Activated T-helper 1 cell treated with Interleukin-2 at 50 U/mL for 16 hours (primary cell): ENCODE data around the gene HIGD1B.

Experiments used
- DNase-seq: peaks from one replicate; pipeline ENCODE4 v3.0.0-alpha.2; 2020; ENCODE audit warnings: low read depth

HIGD1B gene

DNA sequence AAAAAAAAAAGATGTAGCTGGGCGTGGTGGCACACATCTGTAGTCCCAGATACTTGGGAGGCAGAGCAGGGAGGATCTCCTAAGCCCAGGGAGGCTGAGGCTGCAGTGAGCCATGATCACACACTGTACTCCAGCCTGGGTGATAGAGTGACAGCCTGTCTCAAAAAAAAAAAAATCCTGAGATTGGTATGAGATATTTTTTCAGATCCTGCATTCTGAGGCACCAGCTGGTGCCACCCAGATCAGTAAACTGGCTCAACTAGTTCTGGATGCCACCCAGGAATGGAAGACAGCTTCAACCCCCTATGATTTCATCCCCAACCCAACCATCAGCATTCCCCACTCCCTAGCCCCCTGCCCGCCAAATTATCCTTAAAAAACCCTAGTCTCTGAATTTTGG lies 10.5 kb upstream of the HIGD1B start:
- no peak for DNase-seq

DNA sequence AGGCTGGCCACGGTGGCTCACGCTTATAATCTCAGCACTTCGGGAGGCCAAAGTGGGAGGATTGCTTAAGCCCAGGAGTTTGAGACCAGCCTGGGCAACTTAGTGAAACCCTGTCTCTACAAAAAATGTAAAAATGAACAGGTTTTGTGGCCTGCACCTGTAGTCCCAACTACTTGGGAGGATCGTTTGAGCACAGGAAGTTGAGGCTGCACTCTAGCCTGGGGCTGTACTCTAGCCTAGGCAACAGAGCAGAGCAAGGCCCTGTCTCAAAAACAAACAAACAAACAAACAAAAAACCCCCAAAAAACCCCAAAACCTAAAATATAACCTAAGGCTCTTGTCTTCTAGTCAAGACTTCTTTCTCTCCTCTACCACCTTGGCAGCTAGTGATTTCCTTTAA lies 7.4 kb upstream of the HIGD1B start:
- DNase-seq = no peak

DNA sequence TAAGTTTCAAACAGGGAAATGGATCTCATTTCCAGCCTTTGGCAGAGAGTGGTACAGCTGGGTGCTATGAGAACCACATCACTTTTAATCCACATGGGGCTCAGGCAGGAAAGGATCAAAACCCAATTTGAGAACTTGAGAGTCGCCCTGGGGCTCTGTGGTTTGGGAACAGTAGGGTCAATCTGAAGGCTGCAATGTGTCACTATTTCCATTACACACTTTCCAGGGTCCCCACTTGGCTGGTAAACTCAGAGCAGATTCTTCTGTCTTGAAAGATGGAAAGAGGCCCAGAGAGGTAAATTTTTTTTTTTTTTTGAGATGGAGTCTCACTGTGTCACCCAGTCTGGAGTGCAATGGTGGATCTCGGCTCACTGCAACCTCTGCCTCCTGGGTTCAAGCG lies 6.7 kb upstream of the HIGD1B start:
- DNase-seq = no peak

DNA sequence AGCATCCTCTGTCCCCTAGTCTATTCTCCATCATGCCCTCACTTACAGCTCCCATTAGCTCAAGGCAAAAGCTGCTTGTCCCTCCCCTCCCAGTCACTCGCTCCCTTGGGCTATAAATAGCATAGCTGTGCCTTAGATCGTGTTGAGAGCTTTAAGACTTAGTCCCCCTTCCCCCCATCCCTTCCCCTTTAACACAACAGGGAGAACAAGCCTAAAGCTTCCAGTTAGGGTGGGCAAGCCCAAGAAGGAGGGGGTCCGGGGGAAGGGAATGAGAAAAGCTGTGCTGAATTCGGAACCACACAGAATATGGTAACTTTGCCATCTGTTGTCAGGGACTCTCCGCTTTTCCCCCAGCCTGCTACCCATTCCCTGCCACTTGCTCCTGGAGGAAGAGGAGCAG lies 4.9 kb upstream of the HIGD1B start:
- DNase-seq = no peak

DNA sequence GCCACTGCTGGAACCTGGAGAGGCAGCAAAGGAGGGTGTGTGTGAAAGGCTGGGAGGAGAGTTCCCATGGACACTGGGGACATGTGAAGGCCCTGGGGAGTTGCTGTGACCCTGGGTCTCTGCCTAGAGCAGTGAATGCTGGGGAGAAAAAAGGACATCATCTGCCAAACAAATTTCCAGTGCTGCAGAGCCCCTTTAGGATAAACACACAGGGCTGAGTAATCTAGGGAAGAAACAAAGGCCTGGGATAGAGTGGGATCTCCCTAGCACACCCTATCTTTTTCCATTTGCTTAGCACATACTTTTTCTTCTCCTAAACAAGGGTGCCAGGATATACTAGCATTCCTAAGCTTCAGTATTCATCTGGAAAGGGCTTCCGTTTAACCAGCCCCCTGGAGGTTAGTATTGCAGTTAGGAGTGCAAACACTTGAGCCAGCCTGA lies 3.3 kb upstream of the HIGD1B start:
- no peak for DNase-seq

DNA sequence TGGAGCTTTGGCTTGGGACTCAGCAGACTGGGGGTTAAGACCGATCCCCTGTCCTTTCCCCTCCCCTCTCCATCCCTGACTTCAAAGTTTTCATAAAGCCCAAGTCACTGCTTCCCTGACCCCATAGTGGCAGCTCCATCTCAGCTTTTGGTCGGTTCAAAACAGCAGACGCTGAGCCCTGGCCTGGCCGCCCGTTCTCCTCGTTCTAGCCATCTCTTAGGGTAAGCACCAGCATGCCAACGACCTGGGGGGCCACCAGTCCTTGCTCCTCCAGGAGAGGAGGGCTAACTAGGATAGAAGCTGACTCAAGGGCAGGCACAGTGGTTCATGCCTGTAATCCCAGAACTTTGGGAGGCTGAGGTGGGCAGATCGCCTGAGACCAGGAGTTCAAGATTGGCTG lies 1.5 kb upstream of the HIGD1B start:
- no peak for DNase-seq

DNA sequence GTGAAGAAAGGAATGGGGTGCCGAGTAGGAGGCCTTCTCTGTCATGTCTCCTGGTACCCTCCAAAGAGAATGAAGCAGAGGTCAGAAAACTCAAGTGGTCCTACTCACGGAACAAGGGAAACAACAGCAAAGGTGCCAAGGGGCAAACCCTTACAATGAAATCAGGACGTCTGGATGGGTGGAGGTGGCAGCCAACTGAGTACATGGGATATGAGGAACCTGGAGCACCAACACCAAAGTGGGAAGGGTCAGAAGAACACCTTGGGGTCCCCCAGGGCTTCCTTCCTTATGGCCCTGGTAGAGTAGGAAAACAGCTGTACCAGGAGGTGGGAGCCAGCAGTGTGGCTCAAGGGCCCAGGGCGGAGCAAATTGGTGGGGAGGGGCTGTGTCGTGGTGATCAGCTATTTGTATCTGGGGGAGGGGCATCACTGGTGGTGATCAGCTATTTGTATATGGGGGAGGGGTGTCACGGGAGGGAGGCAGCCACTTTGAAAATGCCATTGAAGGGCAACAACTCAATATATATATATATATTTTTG lies 643 bp downstream of the HIGD1B start:
- DNase-seq = no peak

- no peak for DNase-seq
Observed at GRCh38 chr17:44848961-44849489, 1.3 kb downstream of the HIGD1B start.

DNA sequence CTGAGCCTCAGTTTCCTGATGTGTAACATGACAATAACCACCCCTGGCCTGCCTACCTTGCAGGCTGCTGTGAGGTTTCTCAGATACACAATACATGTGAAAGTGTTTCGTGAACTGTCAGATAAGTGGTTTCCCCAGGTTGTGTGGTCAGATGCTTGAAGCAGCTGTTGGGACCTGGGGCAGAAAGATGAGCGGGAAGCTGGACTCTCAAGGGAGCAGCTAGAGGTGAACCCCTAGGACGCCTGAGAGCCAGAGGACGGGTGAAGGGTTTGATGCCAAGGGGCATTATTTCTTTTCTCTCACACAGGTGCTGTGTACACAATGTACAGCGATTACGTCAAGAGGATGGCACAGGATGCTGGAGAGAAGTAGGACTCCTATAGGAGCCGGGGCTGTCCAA lies 2.3 kb downstream of the HIGD1B start:
- no peak for DNase-seq

DNA sequence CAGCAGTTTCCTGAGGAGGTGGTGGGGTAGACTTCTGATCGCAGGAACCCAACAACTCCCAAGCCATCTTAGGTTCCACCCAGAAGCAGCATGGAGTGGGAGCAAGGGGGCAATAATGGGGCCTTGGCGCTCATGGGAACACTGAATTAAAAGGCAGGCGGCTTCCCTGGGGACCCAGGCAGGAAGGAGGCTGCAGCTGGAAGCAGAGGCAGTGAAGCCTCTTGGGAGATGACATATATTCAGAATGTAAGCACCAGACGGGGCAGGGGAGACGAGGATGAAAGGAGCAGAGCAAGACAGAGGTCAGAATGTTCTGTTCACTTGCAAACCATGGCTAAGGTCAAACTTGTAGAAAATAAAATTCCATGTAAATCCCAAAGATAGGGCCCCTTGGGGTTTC lies 2.9 kb downstream of the HIGD1B start:
- no peak for DNase-seq

DNA sequence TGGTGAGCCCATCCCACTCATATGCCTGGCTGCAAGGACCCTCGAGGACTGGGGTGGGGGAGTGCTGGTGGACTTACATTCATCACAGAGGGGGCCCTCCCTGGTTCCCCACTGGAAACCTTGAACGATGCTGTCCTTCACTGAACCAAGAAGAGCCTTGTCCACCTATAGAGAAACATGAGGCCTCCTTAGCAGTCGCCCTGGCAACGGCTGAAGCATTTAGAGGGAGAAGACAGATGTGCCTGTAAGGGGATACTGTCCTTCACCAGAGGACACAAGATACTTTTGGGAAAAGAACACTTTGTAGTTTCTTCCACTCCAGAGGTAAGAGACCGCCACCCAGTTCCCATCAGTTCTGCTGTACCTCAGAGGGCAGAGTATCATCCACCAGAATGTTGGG lies 6.5 kb downstream of the HIGD1B start:
- DNase-seq = no peak

DNA sequence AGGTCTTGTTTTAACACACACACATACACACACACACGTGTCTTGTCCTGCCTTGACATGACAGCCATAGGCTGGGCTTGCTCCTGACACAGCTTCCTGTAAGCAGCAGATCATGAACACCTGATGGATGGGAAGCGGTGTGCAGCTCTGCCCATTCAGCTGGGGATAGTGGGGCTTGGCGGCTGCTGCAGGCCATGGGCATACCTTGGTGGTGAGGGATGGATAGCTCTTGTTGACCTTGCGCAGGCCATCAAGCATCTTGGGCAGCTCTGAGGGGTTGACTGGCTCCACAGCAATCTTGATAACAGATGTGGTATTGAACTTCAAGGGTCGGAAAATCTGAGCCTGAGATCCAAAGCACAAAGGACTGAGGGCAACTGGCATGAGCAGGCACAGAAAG lies 12.0 kb downstream of the HIGD1B start:
- DNase-seq = no peak

- no peak for DNase-seq
Observed at GRCh38 chr17:44862278-44862914, 14.7 kb downstream of the HIGD1B start.

- DNase-seq = no peak
Observed at GRCh38 chr17:44863061-44863918, 15.6 kb downstream of the HIGD1B start.

DNA sequence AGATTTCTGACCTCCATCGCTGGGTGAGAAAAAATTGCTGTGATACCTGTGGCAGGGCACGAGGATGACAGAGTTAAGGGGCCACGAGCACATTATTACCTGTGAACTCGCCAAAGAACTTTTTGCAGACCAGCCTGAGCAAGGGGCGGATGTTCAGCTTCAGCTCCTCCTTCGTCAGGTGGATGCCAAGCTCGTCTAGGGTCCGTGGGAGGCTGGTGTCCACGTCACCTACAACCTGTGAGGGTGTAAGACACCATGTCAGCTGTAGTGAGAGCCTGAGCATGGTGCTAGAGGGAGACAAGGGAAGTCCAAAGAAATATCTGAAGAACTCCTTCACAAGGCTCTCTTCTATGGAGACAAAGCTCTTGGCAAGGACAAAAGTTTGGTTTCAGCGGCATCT lies 17.1 kb downstream of the HIGD1B start:
- no peak for DNase-seq

- DNase-seq = peak; percentile 37
Observed at GRCh38 chr17:44865231-44865660, 17.6 kb downstream of the HIGD1B start.

- DNase-seq = no peak
Observed at GRCh38 chr17:44865931-44866330, 18.2 kb downstream of the HIGD1B start.

GRCh38 chr17:44867841-44868240 lies 20.2 kb downstream of the HIGD1B start:
- no peak for DNase-seq

- DNase-seq = no peak
Observed at GRCh38 chr17:44871556-44871955, 23.9 kb downstream of the HIGD1B start.

DNA sequence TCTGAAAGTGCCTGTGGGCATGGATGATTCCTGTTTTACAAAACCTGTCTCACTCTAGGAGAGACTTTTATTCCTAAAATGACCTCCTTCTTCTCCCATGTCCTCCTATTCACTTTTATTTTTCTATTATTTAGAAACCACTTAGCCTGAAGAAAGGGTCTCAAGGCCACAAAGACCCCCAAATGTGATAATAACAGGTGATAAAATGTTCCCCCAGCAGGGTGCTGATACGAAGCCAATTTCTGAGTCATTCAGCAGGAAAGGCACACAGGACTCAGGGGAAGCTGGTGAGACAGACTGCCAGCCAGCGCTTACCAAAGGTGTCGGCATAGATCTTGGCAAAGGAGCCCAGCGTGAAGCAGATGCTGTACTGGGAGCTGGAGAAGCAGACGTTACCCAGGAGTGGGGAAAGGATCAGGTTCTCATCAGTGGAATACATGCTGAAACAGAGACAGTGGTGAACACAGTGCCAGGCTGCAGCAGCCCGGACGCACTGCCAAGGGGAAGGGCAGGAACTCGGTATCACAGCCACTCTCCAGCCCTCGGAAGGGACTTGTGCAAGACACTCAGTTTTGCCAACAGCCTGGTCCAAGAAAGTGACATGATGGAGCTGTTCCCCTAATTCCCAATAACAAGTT lies 24.6 kb downstream of the HIGD1B start:
- no peak for DNase-seq

DNA sequence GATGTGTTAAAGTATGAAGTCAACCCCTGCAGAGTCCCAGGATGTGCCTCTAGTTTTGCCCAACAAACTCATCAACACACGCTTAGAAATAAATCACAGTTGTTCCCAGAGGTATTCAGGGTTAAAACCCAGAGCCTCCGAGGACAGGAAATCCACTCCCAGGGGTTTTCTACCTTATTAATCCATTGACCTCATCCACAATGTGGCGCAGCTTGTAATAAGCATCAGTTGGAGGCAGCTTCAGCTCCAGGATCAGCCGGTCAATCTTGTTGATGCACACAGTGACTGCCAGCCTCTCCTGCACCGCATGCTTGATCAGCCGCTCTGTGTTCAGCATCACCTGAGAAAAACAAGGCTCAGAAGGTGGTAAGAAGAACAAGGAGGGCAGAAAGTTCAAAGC lies 28.1 kb downstream of the HIGD1B start:
- DNase-seq = no peak

DNA sequence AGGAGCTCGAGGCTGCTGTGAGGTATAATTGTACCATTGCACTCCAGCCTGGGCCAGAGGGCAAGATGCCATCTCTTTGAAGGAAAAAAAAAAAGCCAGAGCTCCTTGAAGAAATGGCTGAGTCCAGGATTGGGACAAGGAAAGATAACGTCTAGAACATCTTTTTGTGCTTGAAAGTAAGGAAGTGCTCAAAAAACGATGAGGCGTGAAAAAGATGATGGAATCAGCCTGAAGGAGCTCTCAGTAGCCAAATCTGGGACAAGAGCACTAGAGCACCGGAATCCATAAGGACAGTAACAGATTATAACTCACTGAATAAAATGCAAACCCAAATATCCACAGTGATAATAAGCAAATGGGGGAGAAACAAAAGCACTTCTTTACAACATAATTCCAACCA lies 29.4 kb downstream of the HIGD1B start:
- DNase-seq = no peak
